Activated B cell treated with CpG ODN at 0.5 μM for 24 hours (primary cell): Measurements from ENCODE around the gene ST6GALNAC3. TPM values are rescaled to one million over a fixed set of nuclear protein-coding genes. Genes with fewer than 3 reads are reported as not detected.

ENCODE experiments used
- ATAC-seq: fragments of 200-7000 bp; cut with Tn5 transposase; one replicate; pipeline ENCODE4 v1.10.0; 2021; ENCODE audit warnings: low read depth, mild to moderate bottlenecking, moderate library complexity
- CTCF ChIA-PET: fragments of 350-600 bp; sonication (Branson Sonifier 250); formaldehyde crosslinking; loops from one replicate; lab custom pipeline; 2021; ENCODE audit warnings: antibody characterized with exemption; lab: Charles Lee
- POLR2A ChIA-PET: fragments of 350-600 bp; sonication (Branson Sonifier 250); formaldehyde crosslinking; loops from one replicate; lab custom pipeline; 2021; ENCODE audit warnings: antibody characterized with exemption; lab: Charles Lee
- DNase-seq: peaks from one replicate; pipeline ENCODE4 v3.0.0; 2022
- H3K27ac Mint-ChIP-seq: one replicate; pipeline ENCODE4 v1.8.0; 2020; ENCODE audit warnings: mixed read lengths
- H3K27me3 Mint-ChIP-seq: one replicate; pipeline ENCODE4 v1.8.0; 2021; ENCODE audit warnings: mixed read lengths
- H3K36me3 Mint-ChIP-seq: one replicate; pipeline ENCODE4 v1.8.0; 2021; ENCODE audit warnings: low read depth, mixed read lengths
- H3K4me1 Mint-ChIP-seq: one replicate; pipeline ENCODE4 v1.8.0; 2021; ENCODE audit warnings: mixed read lengths
- H3K4me3 Mint-ChIP-seq: one replicate; pipeline ENCODE4 v1.8.0; 2020; ENCODE audit warnings: mild to moderate bottlenecking, mixed read lengths
- H3K9me3 Mint-ChIP-seq: one replicate; pipeline ENCODE4 v1.8.0; 2020; ENCODE audit warnings: mixed read lengths
- CTCF ChIP-seq: fragments of 200-600 bp; IDR thresholded peaks from one replicate; pipeline ENCODE4 v1.8.0; 2022; ENCODE audit warnings: antibody characterized with exemption, mild to moderate bottlenecking
- intact Hi-C: fragments of 100-400 bp; cut with micrococcal nuclease; formaldehyde crosslinking; loops from one replicate; pipeline ENCODE4 v1.15.1; 2024
- total RNA-seq: library from RNA; stranded (reverse); gene quantifications from 2 replicates; pipeline ENCODE4 v1.2.3, GENCODE V29; 2022

Gene ST6GALNAC3
- total RNA-seq, 1 donor from 2014 or later, result 12.6 TPM

GRCh38 chr1:76661531-76661930, 587.0 kb downstream of the ST6GALNAC3 start:
- POLR2A ChIA-PET, result no interaction called here
- H3K4me1 Mint-ChIP-seq, result no peaks in the 10 kb centered on the region
- CTCF ChIA-PET, result no interaction called here
- TF ChIP-seq CTCF, result no peak
- intact Hi-C loops, result no loop called here
- H3K36me3 Mint-ChIP-seq, result no peaks in the 10 kb centered on the region
- ATAC-seq, result no peak
- no peak overlapping the region for H3K4me3 Mint-ChIP-seq
- no peak overlapping the region for H3K27ac Mint-ChIP-seq
- no peak for DNase-seq
- H3K9me3 Mint-ChIP-seq, result peaks cover 10% of the 10 kb centered on the region
- no peaks in the 10 kb centered on the region for H3K27me3 Mint-ChIP-seq

GRCh38 chr1:76666499-76666898, 592.0 kb downstream of the ST6GALNAC3 start:
- no peak for DNase-seq
- intact Hi-C loops, result no loop called here
- Mint-ChIP-seq H3K27ac (no peak overlapping the region), H3K27me3 (no peaks in the 10 kb centered on the region), H3K36me3 (no peaks in the 10 kb centered on the region), H3K9me3 (no peaks in the 10 kb centered on the region), H3K4me1 (no peaks in the 10 kb centered on the region), H3K4me3 (no peak overlapping the region)
- no peak for ATAC-seq
- CTCF ChIA-PET, result no interaction called here
- POLR2A ChIA-PET, result no interaction called here
- TF ChIP-seq CTCF, result no peak

- H3K36me3 Mint-ChIP-seq, result no peaks in the 10 kb centered on the region
- H3K27me3 Mint-ChIP-seq, result no peaks in the 10 kb centered on the region
- ChIA-PET POLR2A (no interaction called here), CTCF (no interaction called here)
- DNase-seq (no peak), ATAC-seq (no peak)
- no peak overlapping the region for H3K27ac Mint-ChIP-seq
- H3K9me3 Mint-ChIP-seq, result no peaks in the 10 kb centered on the region
- intact Hi-C loops, result no loop called here
- no peak overlapping the region for H3K4me3 Mint-ChIP-seq
- TF ChIP-seq CTCF, result no peak
- no peaks in the 10 kb centered on the region for H3K4me1 Mint-ChIP-seq
These were observed 593.5 kb downstream of the ST6GALNAC3 start for GRCh38 chr1:76668046-76668445.

GRCh38 chr1:76669131-76669530, 594.6 kb downstream of the ST6GALNAC3 start:
- no peak for ATAC-seq
- no peak for DNase-seq
- H3K36me3 Mint-ChIP-seq, result no peaks in the 10 kb centered on the region
- TF ChIP-seq CTCF, result no peak
- ChIA-PET POLR2A (no interaction called here), CTCF (no interaction called here)
- H3K4me3 Mint-ChIP-seq, result no peak overlapping the region
- intact Hi-C loops, result no loop called here
- H3K4me1 Mint-ChIP-seq, result no peaks in the 10 kb centered on the region
- no peaks in the 10 kb centered on the region for H3K27me3 Mint-ChIP-seq
- no peaks in the 10 kb centered on the region for H3K9me3 Mint-ChIP-seq
- no peak overlapping the region for H3K27ac Mint-ChIP-seq

- ChIA-PET POLR2A (no interaction called here), CTCF (no interaction called here)
- Mint-ChIP-seq H3K4me1 (no peaks in the 10 kb centered on the region), H3K36me3 (no peaks in the 10 kb centered on the region), H3K27me3 (no peaks in the 10 kb centered on the region), H3K27ac (no peak overlapping the region), H3K4me3 (no peak overlapping the region), H3K9me3 (no peaks in the 10 kb centered on the region)
- ATAC-seq (no peak), DNase-seq (no peak)
- intact Hi-C loops, result no loop called here
- no peak for TF ChIP-seq CTCF
These were observed 595.2 kb downstream of the ST6GALNAC3 start for GRCh38 chr1:76669624-76670315.
